ENCODE results near the gene CYP4F22.

DNA sequence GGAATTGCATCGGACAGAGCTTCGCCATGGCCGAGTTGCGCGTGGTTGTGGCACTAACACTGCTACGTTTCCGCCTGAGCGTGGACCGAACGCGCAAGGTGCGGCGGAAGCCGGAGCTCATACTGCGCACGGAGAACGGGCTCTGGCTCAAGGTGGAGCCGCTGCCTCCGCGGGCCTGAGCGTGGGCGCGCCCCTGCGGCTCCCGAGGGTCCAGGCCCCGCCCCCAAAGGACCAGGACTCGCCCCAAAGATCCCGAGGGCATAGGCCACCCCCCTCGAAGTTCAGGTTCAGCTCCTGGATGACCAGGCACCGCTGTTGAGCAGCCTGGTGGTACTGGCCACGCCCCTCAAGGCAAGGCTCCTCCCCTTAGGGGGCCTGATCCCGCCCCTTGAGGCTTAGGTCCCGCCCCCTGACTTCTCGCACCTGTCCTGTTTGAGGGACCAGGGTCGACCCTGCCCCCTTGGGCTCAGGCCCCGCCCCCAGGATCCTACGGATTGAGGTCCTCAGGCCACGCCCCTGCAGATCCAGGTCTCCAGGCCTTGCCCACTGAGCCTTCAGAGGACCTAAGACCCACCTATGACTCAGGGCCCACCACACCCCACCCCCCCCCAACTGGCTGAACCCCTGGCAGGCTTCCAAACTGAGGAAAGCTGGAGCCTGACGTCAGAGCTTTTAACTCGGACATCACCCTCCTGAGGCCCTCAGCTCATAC lies 43.1 kb downstream of the CYP4F22 start:
- TF ChIP-seq POLR2A (IDR thresholded peaks at IDR 0.05) (no peak), EP300 (IDR thresholded peaks at IDR 0.05) (no peak)
- TF ChIP-seq, protein P1, sequence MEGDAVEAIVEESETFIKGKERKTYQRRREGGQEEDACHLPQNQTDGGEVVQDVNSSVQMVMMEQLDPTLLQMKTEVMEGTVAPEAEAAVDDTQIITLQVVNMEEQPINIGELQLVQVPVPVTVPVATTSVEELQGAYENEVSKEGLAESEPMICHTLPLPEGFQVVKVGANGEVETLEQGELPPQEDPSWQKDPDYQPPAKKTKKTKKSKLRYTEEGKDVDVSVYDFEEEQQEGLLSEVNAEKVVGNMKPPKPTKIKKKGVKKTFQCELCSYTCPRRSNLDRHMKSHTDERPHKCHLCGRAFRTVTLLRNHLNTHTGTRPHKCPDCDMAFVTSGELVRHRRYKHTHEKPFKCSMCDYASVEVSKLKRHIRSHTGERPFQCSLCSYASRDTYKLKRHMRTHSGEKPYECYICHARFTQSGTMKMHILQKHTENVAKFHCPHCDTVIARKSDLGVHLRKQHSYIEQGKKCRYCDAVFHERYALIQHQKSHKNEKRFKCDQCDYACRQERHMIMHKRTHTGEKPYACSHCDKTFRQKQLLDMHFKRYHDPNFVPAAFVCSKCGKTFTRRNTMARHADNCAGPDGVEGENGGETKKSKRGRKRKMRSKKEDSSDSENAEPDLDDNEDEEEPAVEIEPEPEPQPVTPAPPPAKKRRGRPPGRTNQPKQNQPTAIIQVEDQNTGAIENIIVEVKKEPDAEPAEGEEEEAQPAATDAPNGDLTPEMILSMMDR (IDR thresholded peaks at IDR 0.05): no peak

All from tibial nerve (tissue), 4 donors.